HG02763 (cell line): ENCODE measurements around the gene UBE2L5.

Experiments
- ATAC-seq: cut with Tn5 transposase; IDR thresholded peaks from one replicate; pipeline ENCODE4 v1.9.1; 2021; ENCODE audit warnings: mild to moderate bottlenecking, moderate library complexity; ENCODE audit not compliant: unreplicated experiment

The UBE2L5 gene

GRCh38 chr13:30404207-30404606 is 18.1 kb upstream of the UBE2L5 start:
- ATAC-seq = no peak

GRCh38 chr13:30406779-30407416 is 15.4 kb upstream of the UBE2L5 start:
- ATAC-seq = no peak

GRCh38 chr13:30408319-30409101 is 13.8 kb upstream of the UBE2L5 start:
- peak; percentile 84 for ATAC-seq

- ATAC-seq = no peak
These were observed 12.2 kb upstream of the UBE2L5 start for GRCh38 chr13:30409886-30410704.

GRCh38 chr13:30410705-30411125 is 11.6 kb upstream of the UBE2L5 start:
- ATAC-seq = no peak

- ATAC-seq = no peak
These were observed 9.9 kb upstream of the UBE2L5 start for GRCh38 chr13:30412346-30412745.

GRCh38 chr13:30413842-30414241 is 8.5 kb upstream of the UBE2L5 start:
- no peak for ATAC-seq

DNA sequence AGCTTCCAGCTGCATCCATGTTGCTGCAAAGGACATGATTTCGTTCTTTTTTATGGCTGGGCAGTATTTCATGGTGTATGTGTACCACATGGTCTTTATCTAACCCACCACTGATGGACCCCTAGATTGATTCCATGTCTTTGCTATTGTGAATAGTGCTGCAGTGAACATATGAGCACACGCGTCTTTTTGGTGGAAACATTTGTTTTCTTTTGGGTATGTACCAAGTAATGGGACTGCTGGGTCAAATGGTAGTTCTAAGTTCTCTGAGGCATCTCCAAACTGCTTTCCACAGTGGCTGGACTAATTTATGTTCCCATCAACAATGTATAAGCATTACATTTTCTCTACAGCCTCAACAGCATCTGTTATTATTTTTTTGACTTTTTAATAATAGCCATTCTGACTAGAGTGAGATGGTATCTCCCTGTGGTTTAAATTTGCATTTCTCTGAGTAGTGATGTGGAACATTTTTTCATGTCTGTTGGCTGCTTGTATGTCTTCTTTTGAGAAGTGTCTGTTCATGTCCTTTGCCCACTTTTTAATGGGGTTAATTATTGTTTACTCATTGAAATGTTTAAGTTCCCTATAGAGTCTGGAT is 6.8 kb upstream of the UBE2L5 start:
- ATAC-seq = peak; percentile 66

GRCh38 chr13:30416471-30416870 is 5.8 kb upstream of the UBE2L5 start:
- no peak for ATAC-seq

- no peak for ATAC-seq
These were observed 4.1 kb upstream of the UBE2L5 start for GRCh38 chr13:30418075-30418716.

GRCh38 chr13:30418717-30419459 is 3.4 kb upstream of the UBE2L5 start:
- no peak for ATAC-seq

DNA sequence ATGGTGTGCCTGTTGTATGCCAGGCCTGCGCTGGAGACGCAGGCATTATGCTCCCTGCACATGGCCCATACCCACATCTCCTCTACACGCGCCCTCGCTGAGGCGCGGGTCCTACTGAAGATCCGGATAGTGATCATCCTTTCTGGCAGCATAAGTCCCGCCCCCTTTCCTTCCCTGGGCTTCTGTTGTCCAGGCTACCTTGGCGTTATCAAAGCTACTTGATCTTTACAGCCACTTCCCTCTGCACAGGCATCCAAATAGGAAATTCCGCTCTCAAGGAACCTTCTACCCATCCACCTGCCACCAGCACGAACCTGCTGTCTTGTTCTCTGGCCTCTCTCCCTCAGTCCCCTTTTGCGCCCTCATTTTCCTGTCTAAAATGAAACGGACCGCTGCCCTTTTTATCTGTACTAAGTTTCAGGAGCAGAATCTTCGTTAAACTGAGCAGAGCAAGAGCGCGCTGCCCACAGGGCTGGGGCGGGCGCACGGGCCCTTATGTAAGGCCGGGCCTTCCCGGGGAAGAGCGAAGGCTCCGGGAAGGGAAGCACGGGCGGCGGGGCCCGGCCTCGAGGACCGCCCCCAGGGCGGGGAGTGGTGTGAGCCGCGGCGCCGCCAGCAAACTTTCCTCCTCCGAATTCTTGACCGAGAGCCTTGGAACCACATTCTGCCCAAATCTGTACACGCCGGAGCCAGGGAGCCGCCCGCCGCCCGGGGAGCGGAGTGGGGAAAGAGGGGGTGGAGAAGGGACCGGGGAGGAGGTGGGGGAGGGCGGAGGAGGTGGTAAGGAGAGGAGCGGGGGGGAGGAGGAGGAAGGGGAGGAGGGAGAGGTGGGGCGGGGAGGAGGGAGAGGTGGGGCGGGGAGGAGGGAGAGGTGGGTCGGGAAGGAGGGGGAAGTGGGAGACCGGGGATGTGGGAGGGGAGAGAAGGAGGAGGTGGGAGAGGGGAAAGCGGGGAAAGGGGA is 920 bp upstream of the UBE2L5 start:
- ATAC-seq = peak; percentile 44

- no peak for ATAC-seq
These were observed 1.6 kb downstream of the UBE2L5 start for GRCh38 chr13:30423891-30424290.

DNA sequence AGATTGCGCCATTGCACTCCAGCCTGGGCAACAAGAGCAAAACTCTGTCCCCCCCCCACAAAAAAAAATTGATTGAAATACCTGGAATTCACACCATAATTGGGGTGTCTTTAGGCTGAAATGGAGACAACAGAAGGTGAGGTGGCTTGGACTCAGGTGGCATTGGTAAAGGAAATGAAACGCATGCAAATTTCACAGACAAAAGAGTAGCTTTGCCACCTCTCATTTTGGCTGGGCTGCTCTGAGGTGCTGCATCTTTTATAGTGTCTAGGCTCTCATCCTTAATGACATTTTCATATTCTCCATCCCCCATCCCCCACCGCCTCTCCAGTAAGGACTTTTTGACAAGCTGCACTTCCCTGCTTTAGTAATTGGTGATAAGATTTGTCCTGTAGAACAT is 6.9 kb downstream of the UBE2L5 start:
- ATAC-seq = peak; percentile 36

GRCh38 chr13:30429721-30430694 is 7.7 kb downstream of the UBE2L5 start:
- ATAC-seq = no peak

GRCh38 chr13:30431269-30431940 is 9.1 kb downstream of the UBE2L5 start:
- no peak for ATAC-seq

GRCh38 chr13:30435911-30436451 is 13.7 kb downstream of the UBE2L5 start:
- ATAC-seq = no peak
